GM12872 (cell line): Measurements from ENCODE around the gene ALX4.

ENCODE experiments used
- TF ChIP-seq, protein P1 (sequence below): IDR thresholded peaks from 3 replicates; pipeline ENCODE4 v1.5.1; 2011; ENCODE audit warnings: low read depth, mild to moderate bottlenecking, low read length, moderate library complexity; ENCODE audit not compliant: insufficient read depth

ALX4 gene

DNA sequence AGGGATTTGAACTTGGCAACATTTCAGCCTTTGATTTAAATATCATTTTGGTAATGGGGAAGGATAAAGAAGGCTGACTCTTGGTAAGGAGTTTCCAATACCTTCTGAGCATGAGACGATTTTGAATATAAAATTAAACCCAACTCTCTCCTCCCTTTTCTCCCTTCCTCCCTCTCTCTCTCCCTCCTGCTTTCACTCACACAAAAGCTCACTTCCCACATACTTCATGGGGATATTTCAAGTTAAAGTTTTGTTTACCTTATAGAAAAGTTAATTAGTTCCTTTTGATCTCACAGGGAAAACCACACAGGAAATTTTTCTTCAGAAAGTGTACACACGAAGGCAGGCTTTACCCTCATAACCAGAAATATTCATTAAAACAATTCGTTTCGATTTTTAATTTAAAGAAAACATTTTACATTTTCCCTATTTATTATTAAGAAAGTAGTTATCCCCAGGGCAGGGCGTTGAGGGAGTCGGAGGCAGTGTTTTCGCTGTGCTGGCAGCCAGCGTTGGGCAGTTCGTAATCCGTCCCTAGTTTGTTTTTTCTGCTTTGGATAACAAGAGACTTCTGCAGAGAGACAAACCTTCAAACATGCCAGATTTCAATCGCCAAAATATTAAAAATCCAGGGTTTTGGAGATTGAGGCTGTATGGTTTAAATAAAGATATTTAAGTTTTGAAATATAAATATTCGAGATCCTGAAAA, 25.3 kb upstream of the ALX4 start:
- TF ChIP-seq, protein P1, sequence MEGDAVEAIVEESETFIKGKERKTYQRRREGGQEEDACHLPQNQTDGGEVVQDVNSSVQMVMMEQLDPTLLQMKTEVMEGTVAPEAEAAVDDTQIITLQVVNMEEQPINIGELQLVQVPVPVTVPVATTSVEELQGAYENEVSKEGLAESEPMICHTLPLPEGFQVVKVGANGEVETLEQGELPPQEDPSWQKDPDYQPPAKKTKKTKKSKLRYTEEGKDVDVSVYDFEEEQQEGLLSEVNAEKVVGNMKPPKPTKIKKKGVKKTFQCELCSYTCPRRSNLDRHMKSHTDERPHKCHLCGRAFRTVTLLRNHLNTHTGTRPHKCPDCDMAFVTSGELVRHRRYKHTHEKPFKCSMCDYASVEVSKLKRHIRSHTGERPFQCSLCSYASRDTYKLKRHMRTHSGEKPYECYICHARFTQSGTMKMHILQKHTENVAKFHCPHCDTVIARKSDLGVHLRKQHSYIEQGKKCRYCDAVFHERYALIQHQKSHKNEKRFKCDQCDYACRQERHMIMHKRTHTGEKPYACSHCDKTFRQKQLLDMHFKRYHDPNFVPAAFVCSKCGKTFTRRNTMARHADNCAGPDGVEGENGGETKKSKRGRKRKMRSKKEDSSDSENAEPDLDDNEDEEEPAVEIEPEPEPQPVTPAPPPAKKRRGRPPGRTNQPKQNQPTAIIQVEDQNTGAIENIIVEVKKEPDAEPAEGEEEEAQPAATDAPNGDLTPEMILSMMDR, result no peak

DNA sequence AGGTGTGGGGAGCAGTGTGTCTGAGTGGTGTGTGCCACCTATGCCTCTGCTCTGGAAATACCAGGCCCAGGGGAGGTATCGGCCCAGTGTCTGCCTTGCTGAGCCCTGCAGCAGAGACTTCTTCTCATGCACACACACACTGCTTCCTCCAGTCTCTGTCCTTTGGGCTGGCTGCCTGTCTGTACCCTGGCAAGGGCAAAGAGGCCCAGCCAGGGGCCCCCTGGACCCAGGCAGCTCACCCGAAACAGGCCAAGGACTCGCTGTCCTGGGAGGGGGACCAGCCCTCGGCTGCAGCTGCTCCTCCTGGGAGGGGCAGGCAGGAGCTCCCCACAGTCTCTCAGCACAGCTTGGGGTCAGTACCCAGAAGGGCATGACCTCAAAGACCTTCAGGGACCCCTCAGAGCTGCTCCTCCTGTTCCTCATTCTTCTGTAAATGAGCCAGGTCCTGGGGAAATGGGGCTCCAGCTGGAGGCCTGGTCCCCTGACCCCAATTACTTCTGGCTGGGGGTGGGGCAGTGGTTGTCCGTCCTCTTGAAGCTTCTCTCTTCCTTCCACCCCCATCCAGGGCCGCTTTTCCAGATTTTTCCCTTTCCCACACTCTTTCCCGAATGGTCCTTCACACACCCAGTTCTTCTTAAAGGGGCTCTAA, 24.5 kb upstream of the ALX4 start:
- TF ChIP-seq, protein P1, result no peak

DNA sequence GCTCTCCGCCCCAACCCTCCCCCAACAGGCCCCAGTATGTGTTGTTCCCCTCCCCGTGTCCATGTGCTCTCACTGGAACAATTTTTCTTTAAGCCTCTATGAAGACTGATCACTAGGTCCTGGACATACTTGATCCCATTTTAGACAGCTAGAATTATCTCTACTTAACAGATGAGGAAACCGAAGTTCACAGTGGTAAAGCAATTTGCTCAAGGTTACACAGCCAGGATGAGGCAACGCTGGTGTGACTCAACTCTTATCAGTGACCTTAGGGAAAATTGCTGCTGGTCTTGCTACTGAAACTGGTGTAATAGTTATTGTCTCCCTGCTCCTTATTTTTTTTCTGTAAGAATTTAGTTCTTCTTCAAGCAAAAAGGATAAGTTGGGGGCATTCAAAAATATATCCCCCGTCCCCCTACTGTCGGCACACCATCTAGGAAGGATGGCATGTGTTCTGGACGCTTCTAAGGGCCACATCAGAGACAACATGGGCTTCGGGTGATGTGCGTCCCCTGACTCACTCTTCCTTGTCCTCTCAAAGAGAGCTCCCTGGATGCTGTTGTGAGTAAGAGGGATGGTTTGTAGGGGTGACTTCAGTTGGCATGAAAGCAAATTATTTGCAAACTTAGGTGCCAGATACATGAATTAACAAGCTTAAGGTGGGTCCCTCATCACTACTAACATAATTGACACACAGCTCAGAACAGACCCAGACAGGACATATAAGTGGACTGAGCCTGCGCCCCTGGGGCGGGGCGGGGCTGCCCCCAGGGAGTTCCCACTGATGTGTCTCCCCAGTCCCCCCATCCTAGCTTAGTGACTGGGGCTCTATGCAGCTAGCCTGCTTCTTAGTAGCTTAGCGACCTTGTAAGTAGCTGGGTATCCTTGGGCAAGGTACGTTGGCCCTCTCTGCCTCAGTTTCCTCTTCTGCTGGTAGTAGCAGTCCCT, 23.6 kb upstream of the ALX4 start:
- TF ChIP-seq, protein P1, result no peak

DNA sequence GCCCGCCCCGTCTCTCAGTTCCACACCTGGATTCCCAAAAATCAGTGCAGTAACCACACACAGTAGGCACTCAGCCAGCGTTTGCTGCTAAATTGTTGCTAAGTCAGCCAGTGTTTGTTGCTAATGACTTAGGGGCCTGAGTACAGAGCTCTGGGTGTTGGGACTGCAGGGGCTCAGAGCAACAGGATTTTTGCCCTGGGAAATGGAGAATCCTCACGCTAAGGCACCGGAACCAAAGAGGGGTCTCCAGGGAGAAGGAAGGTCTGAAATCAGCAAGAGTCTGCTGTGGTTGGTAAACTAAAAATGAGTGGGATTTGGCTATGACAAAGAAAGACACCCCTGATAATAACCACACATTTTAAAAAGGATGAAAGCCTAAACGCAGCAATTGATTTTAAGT, 22.7 kb upstream of the ALX4 start:
- TF ChIP-seq, protein P1, result no peak

DNA sequence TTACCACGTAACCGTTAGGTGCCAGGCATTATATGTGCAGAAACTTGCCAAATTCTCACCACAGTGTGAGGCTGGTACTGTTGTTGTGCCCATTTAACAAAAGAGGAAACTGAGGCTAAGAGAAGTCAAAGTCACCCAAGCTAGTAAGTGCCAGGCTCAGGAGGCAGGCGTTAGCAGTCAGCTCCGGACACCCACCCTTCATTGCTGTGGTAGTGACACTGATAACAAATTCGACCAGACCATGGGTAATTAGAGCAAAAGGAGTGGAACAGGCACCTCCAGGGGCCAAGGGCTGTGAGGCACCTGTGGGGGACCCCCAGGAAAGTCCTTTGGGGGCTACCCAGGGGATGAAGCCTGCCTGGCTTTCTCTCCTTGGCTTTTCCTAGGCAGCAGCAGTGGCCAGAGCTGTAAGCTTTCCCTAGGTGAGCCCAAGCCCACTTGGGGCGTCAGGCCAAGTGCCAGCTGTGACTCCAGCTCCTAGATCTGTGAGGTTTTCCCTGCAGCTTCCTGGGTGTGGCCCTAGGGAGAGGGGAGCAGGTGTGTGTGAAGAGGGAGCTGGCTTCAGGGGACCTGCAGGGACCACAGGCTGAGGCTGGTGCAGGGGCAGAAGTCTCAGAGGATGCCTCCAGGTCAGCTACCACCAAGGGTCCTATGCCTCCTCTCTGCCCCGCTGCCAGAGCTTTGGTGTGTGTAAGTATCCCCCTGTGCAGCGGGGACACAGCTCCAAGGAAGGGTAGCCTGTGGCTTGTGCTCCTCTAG, 19.7 kb upstream of the ALX4 start:
- TF ChIP-seq, protein P1, result no peak

DNA sequence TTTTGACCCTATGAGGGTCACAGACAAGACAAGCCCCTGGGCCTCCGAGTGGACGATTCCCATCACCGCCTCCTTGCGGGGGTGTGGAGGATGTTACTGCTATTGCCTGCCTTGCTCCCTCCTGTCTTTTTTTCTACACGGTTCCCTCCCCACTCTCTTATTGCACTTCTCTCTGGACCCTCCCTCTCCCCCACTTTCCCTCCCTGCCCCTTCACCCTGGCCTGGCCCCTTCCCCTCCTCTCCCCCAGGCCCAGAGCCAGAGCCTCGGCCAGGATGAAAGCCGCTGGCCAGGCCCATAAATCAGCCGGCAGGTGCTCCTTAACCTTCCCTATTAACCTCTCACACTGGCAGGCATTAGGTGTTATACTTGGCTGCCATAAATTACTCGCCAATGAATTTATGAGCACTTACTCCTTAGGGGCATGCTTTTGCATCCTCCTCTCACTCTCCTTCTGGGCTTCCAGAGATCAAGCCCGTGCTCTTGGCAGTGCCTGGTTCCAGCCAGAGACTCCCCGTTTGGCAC, 18.3 kb upstream of the ALX4 start:
- TF ChIP-seq, protein P1, result no peak
